Measurements from ENCODE around the gene INTS3. TPM values are rescaled to one million over a fixed set of nuclear protein-coding genes. Genes with fewer than 3 reads are reported as not detected.

The INTS3 gene
- total and polyA plus RNA-seq, 2 of the 8 experiments (the other 6 are each of a cell fraction or from before 2014, with no cell fraction given), result 66.8 to 93.2 TPM

- TF ChIP-seq MAFK (IDR thresholded peaks at IDR 0.05; ENCODE audit: low read depth, low read length) (peak; percentile 67; the same call in 1 of the 2 replicates), ATF3 (IDR thresholded peaks at IDR 0.05; ENCODE audit: insufficient read depth, low read depth, low read length) (no peak), CHD1 (IDR thresholded peaks at IDR 0.05; ENCODE audit: low read depth, low read length) (no peak), EGR1 (IDR thresholded peaks at IDR 0.05; ENCODE audit: borderline replicate concordance, low read depth, low read length) (no peak; the same call in 1 of the 2 replicates), KDM4A (IDR thresholded peaks at IDR 0.05; ENCODE audit: low read depth, low read length, severe bottlenecking) (peak; percentile 2), CBX5 (IDR thresholded peaks at IDR 0.05; ENCODE audit: low read depth, low read length) (no peak), TAF1 (IDR thresholded peaks at IDR 0.05; ENCODE audit: low read depth, low read length) (0 out of 2 replicates have a peak, but pooled peaks have one; percentile 38), GABPA (IDR thresholded peaks at IDR 0.05; ENCODE audit: borderline replicate concordance, insufficient read depth, low read length) (no peak), RNF2 (IDR thresholded peaks at IDR 0.05; ENCODE audit: borderline replicate concordance, low read depth, low read length, missing control alignments, poor library complexity, severe bottlenecking) (no peak), RXRA (IDR thresholded peaks at IDR 0.05; ENCODE audit: insufficient read depth, low read depth, low read length) (no peak), CTCF (IDR thresholded peaks at IDR 0.05; ENCODE audit: control extremely low read depth in 1 of 3, insufficient read depth in 1 of 3, low read depth in 1 of 3, low read length in 3 of 3) (no peak), TBP (IDR thresholded peaks at IDR 0.05; ENCODE audit: low read depth, low read length) (no peak), SIN3A (conservative IDR thresholded peaks at IDR 0.05 in 1 of 2, IDR thresholded peaks at IDR 0.05 in 1 of 2; ENCODE audit: low read depth in 1 of 2, low read length in 2 of 2) (peak in 1 of 2 experiments; percentile 41; a peak in 1 of 4 replicates), MAX (IDR thresholded peaks at IDR 0.05) (peak; percentile 74; the same call in 1 of the 2 replicates), EP300 (IDR thresholded peaks at IDR 0.05; ENCODE audit: borderline replicate concordance in 1 of 2, low read depth in 2 of 2, low read length in 2 of 2) (no peak), E2F6 (IDR thresholded peaks at IDR 0.05) (0 out of 2 replicates have a peak, but pooled peaks have one; percentile 14), RAD21 (IDR thresholded peaks at IDR 0.05 in 1 of 2, conservative IDR thresholded peaks at IDR 0.05 in 1 of 2; ENCODE audit: low read depth in 2 of 2, low read length in 2 of 2) (peak; percentile 7 to 9; a peak in 2 of 4 replicates)
These were observed 30.4 kb upstream of the INTS3 start (continued) for GRCh38 chr1:153697191-153698019.

Data from H1 (cell line).